HEK293 (cell line): ENCODE measurements around the gene SLC22A14.

Experiments
- CTCF ChIA-PET: fragments of 350-600 bp; formaldehyde crosslinking; extraction: SDS; loops from one replicate; lab custom pipeline; 2021; ENCODE audit warnings: antibody characterized with exemption; lab: Yijun Ruan, JAX
- POLR2A ChIA-PET: fragments of 300-600 bp; formaldehyde crosslinking; extraction: SDS; loops from one replicate; lab custom pipeline; 2020; ENCODE audit warnings: antibody characterized with exemption, inconsistent platforms; lab: Yijun Ruan, JAX
- H3K27ac ChIP-seq: fragments of 200-500 bp; sonication (Bioruptor generic); 2 replicates; pipeline ENCODE4 v1.5.1; 2014; ENCODE audit warnings: low read depth, low read length, control low read depth, inconsistent platforms; ENCODE audit errors: extremely low read depth
- H3K36me3 ChIP-seq, 2 experiments: fragments of 200-500 bp in 1 of 2; sonication (Bioruptor generic) in 1 of 2; 1 replicate in 1 of 2; 2 replicates in 1 of 2; pipeline ENCODE4 v1.5.1; 2014 to 2017; ENCODE audit warnings: inconsistent platforms in 2 of 2, low read length in 2 of 2; ENCODE audit not compliant: control insufficient read depth in 2 of 2, insufficient read depth in 1 of 2
- H3K4me1 ChIP-seq: fragments of 200-500 bp; sonication (Bioruptor generic); 2 replicates; pipeline ENCODE4 v1.5.1; 2014; ENCODE audit warnings: mild to moderate bottlenecking, low read length, inconsistent platforms; ENCODE audit not compliant: control insufficient read depth, insufficient read depth
- H3K4me3 ChIP-seq: 2 replicates; pipeline ENCODE4 v1.5.1; 2011; ENCODE audit warnings: low read depth, mild to moderate bottlenecking, control low read depth, low read length, moderate library complexity
- H3K9me3 ChIP-seq: fragments of 200-500 bp; sonication (Bioruptor generic); 2 replicates; pipeline ENCODE4 v1.5.1; 2014; ENCODE audit warnings: low read depth, low read length, inconsistent platforms; ENCODE audit not compliant: control insufficient read depth, insufficient read depth
- ATF2 ChIP-seq: fragments of 450-650 bp; formaldehyde crosslinking; IDR thresholded peaks from 2 replicates; pipeline ENCODE4 v1.5.1; 2016; ENCODE audit warnings: missing biosample characterization, missing genetic modification characterization, low read depth
- GLIS2 ChIP-seq: fragments of 450-650 bp; formaldehyde crosslinking; IDR thresholded peaks from 2 replicates; pipeline ENCODE4 v1.5.1; 2016; ENCODE audit warnings: missing biosample characterization, missing genetic modification characterization
- HIC1 ChIP-seq: fragments of 450-650 bp; formaldehyde crosslinking; IDR thresholded peaks from 2 replicates; pipeline ENCODE4 v1.5.1; 2016; ENCODE audit warnings: missing biosample characterization, missing genetic modification characterization
- KLF16 ChIP-seq: fragments of 450-650 bp; formaldehyde crosslinking; IDR thresholded peaks from 2 replicates; pipeline ENCODE4 v1.5.1; 2017; ENCODE audit warnings: missing biosample characterization, missing genetic modification characterization
- PATZ1 ChIP-seq: fragments of 450-650 bp; formaldehyde crosslinking; IDR thresholded peaks from 2 replicates; pipeline ENCODE4 v1.5.1; 2016; ENCODE audit warnings: missing biosample characterization, missing genetic modification characterization
- SCRT1 ChIP-seq: fragments of 450-650 bp; formaldehyde crosslinking; IDR thresholded peaks from 2 replicates; pipeline ENCODE4 v1.5.1; 2016; ENCODE audit warnings: missing biosample characterization, missing genetic modification characterization, borderline replicate concordance
- SCRT2 ChIP-seq: fragments of 450-650 bp; formaldehyde crosslinking; IDR thresholded peaks from 2 replicates; pipeline ENCODE4 v1.5.1; 2016; ENCODE audit warnings: missing biosample characterization, missing genetic modification characterization
- SP3 ChIP-seq: fragments of 450-650 bp; formaldehyde crosslinking; IDR thresholded peaks from 2 replicates; pipeline ENCODE4 v1.5.1; 2016; ENCODE audit warnings: missing biosample characterization, missing genetic modification characterization
- WT1 ChIP-seq: fragments of 450-650 bp; formaldehyde crosslinking; IDR thresholded peaks from 2 replicates; pipeline ENCODE4 v1.5.1; 2016; ENCODE audit warnings: missing biosample characterization, missing genetic modification characterization
- ZBTB26 ChIP-seq: fragments of 450-650 bp; formaldehyde crosslinking; optimal IDR thresholded peaks from 2 replicates; pipeline ENCODE3; 2016; ENCODE audit warnings: missing biosample characterization, mild to moderate bottlenecking, missing genetic modification characterization
- ZNF112 ChIP-seq: fragments of 450-650 bp; formaldehyde crosslinking; IDR thresholded peaks from 2 replicates; pipeline ENCODE4 v1.5.0; 2017; ENCODE audit warnings: missing biosample characterization, missing genetic modification characterization
- ZNF121 ChIP-seq: fragments of 450-650 bp; formaldehyde crosslinking; IDR thresholded peaks from 2 replicates; pipeline ENCODE4 v1.5.1; 2016; ENCODE audit warnings: missing biosample characterization, missing genetic modification characterization
- ZNF138 ChIP-seq: fragments of 450-650 bp; formaldehyde crosslinking; IDR thresholded peaks from 2 replicates; pipeline ENCODE4 v1.5.1; 2016; ENCODE audit warnings: missing biosample characterization, missing genetic modification characterization, borderline replicate concordance
- ZNF175 ChIP-seq: fragments of 450-650 bp; formaldehyde crosslinking; IDR thresholded peaks from 2 replicates; pipeline ENCODE4 v1.5.1; 2016; ENCODE audit warnings: missing biosample characterization, missing genetic modification characterization
- ZNF202 ChIP-seq: fragments of 450-650 bp; formaldehyde crosslinking; IDR thresholded peaks from 2 replicates; pipeline ENCODE4 v1.5.1; 2016; ENCODE audit warnings: missing biosample characterization, missing genetic modification characterization, borderline replicate concordance
- ZNF211 ChIP-seq: fragments of 450-650 bp; formaldehyde crosslinking; IDR thresholded peaks from 2 replicates; pipeline ENCODE4 v1.5.1; 2016; ENCODE audit warnings: low read depth, missing biosample characterization, missing genetic modification characterization
- ZNF266 ChIP-seq: fragments of 450-650 bp; formaldehyde crosslinking; IDR thresholded peaks from 2 replicates; pipeline ENCODE4 v1.5.1; 2016; ENCODE audit warnings: missing biosample characterization, missing genetic modification characterization, low read depth
- ZNF335 ChIP-seq: fragments of 450-650 bp; formaldehyde crosslinking; conservative IDR thresholded peaks from 2 replicates; pipeline ENCODE4 v1.5.1; 2016; ENCODE audit warnings: missing biosample characterization, missing genetic modification characterization
- ZNF449 ChIP-seq: fragments of 450-650 bp; formaldehyde crosslinking; IDR thresholded peaks from 2 replicates; pipeline ENCODE4 v1.5.1; 2017; ENCODE audit warnings: missing biosample characterization, mild to moderate bottlenecking, missing genetic modification characterization, moderate library complexity
- ZNF639 ChIP-seq: fragments of 450-650 bp; formaldehyde crosslinking; IDR thresholded peaks from 2 replicates; pipeline ENCODE4 v1.5.1; 2016; ENCODE audit warnings: missing biosample characterization, missing genetic modification characterization
- ZNF791 ChIP-seq: fragments of 450-650 bp; formaldehyde crosslinking; IDR thresholded peaks from 2 replicates; pipeline ENCODE4 v1.5.1; 2016; ENCODE audit warnings: missing biosample characterization, missing genetic modification characterization

The SLC22A14 gene

GRCh38 chr3:38271553-38271952, 10.5 kb upstream of the SLC22A14 start:
- no peak overlapping the region for H3K27ac ChIP-seq
- CTCF ChIA-PET, result interaction anchor here (0.7 to 0.9 kb wide), 2 partner anchors 27 to 100 kb away, joined by 3 to 5 read pairs; no protein-coding TSS in a partner anchor
- no peaks in the 10 kb centered on the region for H3K9me3 ChIP-seq
- TF ChIP-seq ZNF335, result no peak
- no peak for TF ChIP-seq ZNF211 (tag by site-specific recombination)
- TF ChIP-seq ZNF112, result no peak
- TF ChIP-seq SCRT2, result no peak
- TF ChIP-seq PATZ1 (tag by site-specific recombination), result no peak
- TF ChIP-seq SP3, result no peak
- TF ChIP-seq ZNF138, result no peak
- no peak for TF ChIP-seq ZNF121
- POLR2A ChIA-PET, result no interaction called here
- no peak overlapping the region for H3K4me3 ChIP-seq
- H3K4me1 ChIP-seq, result no peaks in the 10 kb centered on the region
- H3K36me3 ChIP-seq, result no peaks in the 10 kb centered on the region

GRCh38 chr3:38274864-38275649, 7.0 kb upstream of the SLC22A14 start:
- H3K4me1 ChIP-seq, result no peaks in the 10 kb centered on the region
- CTCF ChIA-PET, result no interaction called here
- no peak overlapping the region for H3K27ac ChIP-seq
- POLR2A ChIA-PET, result no interaction called here
- H3K4me3 ChIP-seq, result no peak overlapping the region
- no peaks in the 10 kb centered on the region for H3K36me3 ChIP-seq
- no peaks in the 10 kb centered on the region for H3K9me3 ChIP-seq
- TF ChIP-seq KLF16, result no peak
- no peak for TF ChIP-seq ATF2 (tag by site-specific recombination)
- TF ChIP-seq HIC1 (tag by site-specific recombination), result no peak
- TF ChIP-seq ZNF639 (tag by site-specific recombination), result no peak
- TF ChIP-seq ZNF791 (tag by site-specific recombination), result no peak
- TF ChIP-seq WT1 (tag by site-specific recombination), result no peak
- TF ChIP-seq ZNF202 (tag by site-specific recombination), result no peak
- TF ChIP-seq ZNF175, result no peak
- TF ChIP-seq ZNF449, result no peak
- no peak for TF ChIP-seq GLIS2
- no peak for TF ChIP-seq ZNF266 (tag by site-specific recombination)
- no peak for TF ChIP-seq ZBTB26 (tag by site-specific recombination)
- no peak for TF ChIP-seq SCRT1 (tag by site-specific recombination)
- TF ChIP-seq, all 188 proteins: peak for 0
